GM12878 (cell line): Measurements from ENCODE around the gene DNAI2. TPM values are rescaled to one million over a fixed set of nuclear protein-coding genes. Genes with fewer than 3 reads are reported as not detected.
A peak's percentile ranks its signal among the peaks of the same experiment; 100 is the strongest.

Experiments
- ATAC-seq: fragments of 200-7000 bp; cut with Tn5 transposase; 3 replicates; pipeline ENCODE4 v1.9.1; 2020; ENCODE audit warnings: mild to moderate bottlenecking, moderate library complexity
- BruUV-seq: library from RNA; stranded (reverse); fragments of 400-500 nt; replicated peaks from 2 replicates; lab custom pipeline; 2021; lab: Mats Ljungman, UMichigan
- CTCF ChIA-PET: fragments of 300-600 bp; sonication (Branson Sonifier 250); formaldehyde crosslinking; extraction: SDS; loops from one replicate; lab custom pipeline; 2021; ENCODE audit warnings: inconsistent platforms; lab: Yijun Ruan, JAX
- POLR2A ChIA-PET: fragments of 350-600 bp; formaldehyde crosslinking; extraction: SDS; loops from one replicate; lab custom pipeline; 2021; ENCODE audit warnings: inconsistent platforms; lab: Charles Lee
- RAD21 ChIA-PET: fragments of 300-600 bp; sonication (Branson Sonifier 250); formaldehyde crosslinking; loops from one replicate; lab custom pipeline; 2023; ENCODE audit warnings: antibody characterized with exemption; ENCODE audit not compliant: unreplicated experiment; lab: Charles Lee
- SMC1A ChIA-PET: fragments of 300-600 bp; sonication (Branson Sonifier 250); formaldehyde crosslinking; loops from one replicate; lab custom pipeline; 2023; ENCODE audit not compliant: unreplicated experiment, uncharacterized antibody; lab: Charles Lee
- DNase-seq: peaks from one replicate; pipeline ENCODE4 v3.0.0-alpha.2; 2011; ENCODE audit warnings: low read depth, low spot score
- FAIRE-seq: peaks from 3 replicates; lab custom pipeline; 2011; peaks lifted over from hg19 to GRCh38; lab: Jason Lieb, UNC
- H2AFZ ChIP-seq: 2 replicates; pipeline ENCODE4 v1.6.0; 2011; ENCODE audit warnings: low read depth, low read length, control low read depth; ENCODE audit not compliant: control insufficient read depth
- H3K27ac ChIP-seq: 2 replicates; pipeline ENCODE4 v1.5.1; 2011; ENCODE audit warnings: control low read depth; ENCODE audit not compliant: control insufficient read depth, insufficient read depth
- H3K27me3 ChIP-seq, 2 experiments: replicated peaks in 1 of 2; 2 replicates each; pipeline versions ENCODE4 v1.6.0 to v1.6.1; 2011; ENCODE audit warnings: low read length in 1 of 2; ENCODE audit not compliant: control insufficient read depth in 2 of 2, insufficient read depth in 2 of 2
- H3K36me3 ChIP-seq, 2 experiments: 2 replicates each; pipeline ENCODE4 v1.5.1; 2011; ENCODE audit warnings: low read length in 1 of 2; ENCODE audit not compliant: control insufficient read depth in 2 of 2, insufficient read depth in 2 of 2
- H3K4me1 ChIP-seq: 2 replicates; pipeline ENCODE4 v1.6.1; 2011; ENCODE audit warnings: mild to moderate bottlenecking, low read length, moderate library complexity, mixed read lengths; ENCODE audit not compliant: control insufficient read depth, insufficient read depth
- H3K4me2 ChIP-seq: 2 replicates; pipeline ENCODE4 v1.6.0; 2011; ENCODE audit warnings: control low read depth; ENCODE audit not compliant: control insufficient read depth, insufficient read depth
- H3K4me3 ChIP-seq: fragments of 200-600 bp; sonication (generic); 2 replicates; pipeline ENCODE4 v1.5.1; 2016
- H3K79me2 ChIP-seq: 2 replicates; pipeline ENCODE4 v1.6.0; 2011; ENCODE audit warnings: low read length; ENCODE audit not compliant: control insufficient read depth, insufficient read depth
- H3K9ac ChIP-seq: 2 replicates; pipeline ENCODE4 v1.8.0; 2011; ENCODE audit warnings: low read length, control low read depth, mixed read lengths; ENCODE audit not compliant: control insufficient read depth, insufficient read depth
- H3K9me3 ChIP-seq: replicated peaks from 3 replicates; pipeline ENCODE4 v1.5.1; 2011; ENCODE audit warnings: mild to moderate bottlenecking, low read length; ENCODE audit not compliant: control insufficient read depth, insufficient read depth
- H4K20me1 ChIP-seq: 2 replicates; pipeline ENCODE4 v1.6.0; 2011; ENCODE audit not compliant: control insufficient read depth, insufficient read depth
- BHLHE40 ChIP-seq, 2 experiments: fragments of 450-650 bp in 1 of 2; IDR thresholded peaks; 2 replicates each; pipeline ENCODE4 v1.6.1; 2011 to 2017; ENCODE audit warnings: low read depth in 2 of 2, borderline replicate concordance in 1 of 2, improper control_type of control experiment in 1 of 2, low read length in 1 of 2, mild to moderate bottlenecking in 1 of 2
- CBX3 ChIP-seq: fragments of 200-600 bp; sonication (generic); IDR thresholded peaks from 2 replicates; pipeline ENCODE4 v1.6.1; 2016; ENCODE audit warnings: low read depth, borderline replicate concordance
- HDGF ChIP-seq: fragments of 450-650 bp; IDR thresholded peaks from 2 replicates; pipeline ENCODE4 v1.6.1; 2016; ENCODE audit warnings: antibody characterized with exemption
- NFIC ChIP-seq: IDR thresholded peaks from 2 replicates; pipeline ENCODE4 v1.6.1; 2012; ENCODE audit warnings: low read depth, mild to moderate bottlenecking, inconsistent platforms, low read length, moderate library complexity
- RAD51 ChIP-seq: fragments of 450-650 bp; IDR thresholded peaks from 2 replicates; pipeline ENCODE4 v1.6.1; 2016; ENCODE audit warnings: moderate library complexity, mild to moderate bottlenecking, inconsistent platforms
- YY1 ChIP-seq: IDR thresholded peaks from 2 replicates; pipeline ENCODE4 v1.6.1; 2011; ENCODE audit warnings: low read depth, mild to moderate bottlenecking, low read length
- ZZZ3 ChIP-seq: IDR thresholded peaks from 2 replicates; pipeline ENCODE4 v1.6.1; 2011; ENCODE audit warnings: low read depth; ENCODE audit not compliant: control insufficient read depth, insufficient read length
- WGBS: methylation state at CpG from one replicate; pipeline ENCODE4 v1.1.6; 2016; ENCODE audit warnings: low lambda C conversion rate; ENCODE audit not compliant: insufficient replicate concordance, insufficient coverage; ENCODE audit errors: missing lambda C conversion rate; 5-methylcytosine and 5-hydroxymethylcytosine counted together
- in situ Hi-C: fragments of 300-500 bp; cut with MboI; formaldehyde crosslinking; loops from 9 replicates; pipeline ENCODE4 v1.14.3; 2018; ENCODE audit warnings: mixed read lengths
- intact Hi-C: fragments of 100-400 bp; cut with micrococcal nuclease; formaldehyde crosslinking; loops from one replicate; pipeline ENCODE4 v1.14.2; 2022; ENCODE audit not compliant: unreplicated experiment
- polyA plus RNA-seq, 11 experiments: library from polyadenylated mRNA; depleted of rRNA in 4 of 11; unstranded in 6 of 11; stranded (reverse) in 5 of 11; fragments of >200 nt; fragmentation: Nextera tagmentation in 4 of 11; fragmentation: Illumina TruSeq in 1 of 11; extraction: Ambion mirVana in 4 of 11; extraction: Trizol in 1 of 11; gene quantifications; 1 replicate in 1 of 11; 2 replicates in 10 of 11; pipeline versions ENCODE4 v1.2.1 to v1.2.3, GENCODE V29; 2011 to 2016; ENCODE audit warnings: inconsistent platforms in 2 of 11, missing spikeins in 2 of 11, low read depth in 1 of 11
- total RNA-seq, 4 experiments: library from RNA; depleted of rRNA in 3 of 4; stranded (reverse); fragments of >200 nt in 3 of 4; fragmentation: Illumina TruSeq in 1 of 4; extraction: Trizol in 1 of 4; gene quantifications; 2 replicates each; pipeline versions ENCODE4 v1.2.1 to v1.2.3, GENCODE V29; 2013 to 2021
- TF ChIP-seq, protein P1 (sequence below), 3 experiments: IDR thresholded peaks in 2 of 3; conservative IDR thresholded peaks in 1 of 3; 2 replicates each; pipeline ENCODE4 v1.5.1; 2011; ENCODE audit warnings: low read depth in 3 of 3, low read length in 3 of 3, mild to moderate bottlenecking in 3 of 3, control low read depth in 2 of 3, moderate library complexity in 2 of 3, inconsistent platforms in 1 of 3, mixed read lengths in 1 of 3; ENCODE audit not compliant: control insufficient read depth in 2 of 3, insufficient read depth in 1 of 3; ENCODE audit errors: extremely low read depth in 1 of 3
- TF ChIP-seq, protein P2 (sequence below): fragments of 450-650 bp; IDR thresholded peaks from 2 replicates; pipeline ENCODE4 v1.6.1; 2017; ENCODE audit warnings: mild to moderate bottlenecking, moderate library complexity
- TF ChIP-seq, protein P3 (sequence below): fragments of 450-650 bp; IDR thresholded peaks from 2 replicates; pipeline ENCODE4 v1.6.1; 2016; ENCODE audit warnings: mild to moderate bottlenecking

Gene DNAI2
- total and polyA plus RNA-seq, 10 of the 15 experiments (the other 5 are each of a cell fraction or from before 2014, with no cell fraction given) = 0.04 to 1.8 (median 0.13) TPM

DNA sequence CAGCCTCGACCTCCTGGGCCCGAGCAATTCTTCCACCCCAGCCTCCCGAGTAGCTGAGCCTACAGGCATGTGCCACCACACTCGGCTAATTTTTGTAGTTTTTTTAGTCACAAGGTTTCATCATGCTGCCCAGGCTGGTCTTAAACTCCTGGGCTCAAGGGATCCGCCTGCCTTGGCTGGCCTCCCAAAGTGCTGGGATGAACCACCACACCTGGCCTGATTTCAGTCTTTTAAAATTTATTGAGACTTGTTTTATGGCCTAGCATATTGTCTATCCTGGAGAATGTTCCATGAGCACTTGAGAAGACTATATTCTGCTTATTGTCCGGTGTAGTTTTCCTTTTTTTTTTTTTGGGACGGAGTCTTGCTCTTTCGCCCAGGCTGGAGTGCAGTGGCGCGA, 18.5 kb downstream of the DNAI2 start (continued):
- TF ChIP-seq NFIC = no peak
- TF ChIP-seq, protein P1, sequence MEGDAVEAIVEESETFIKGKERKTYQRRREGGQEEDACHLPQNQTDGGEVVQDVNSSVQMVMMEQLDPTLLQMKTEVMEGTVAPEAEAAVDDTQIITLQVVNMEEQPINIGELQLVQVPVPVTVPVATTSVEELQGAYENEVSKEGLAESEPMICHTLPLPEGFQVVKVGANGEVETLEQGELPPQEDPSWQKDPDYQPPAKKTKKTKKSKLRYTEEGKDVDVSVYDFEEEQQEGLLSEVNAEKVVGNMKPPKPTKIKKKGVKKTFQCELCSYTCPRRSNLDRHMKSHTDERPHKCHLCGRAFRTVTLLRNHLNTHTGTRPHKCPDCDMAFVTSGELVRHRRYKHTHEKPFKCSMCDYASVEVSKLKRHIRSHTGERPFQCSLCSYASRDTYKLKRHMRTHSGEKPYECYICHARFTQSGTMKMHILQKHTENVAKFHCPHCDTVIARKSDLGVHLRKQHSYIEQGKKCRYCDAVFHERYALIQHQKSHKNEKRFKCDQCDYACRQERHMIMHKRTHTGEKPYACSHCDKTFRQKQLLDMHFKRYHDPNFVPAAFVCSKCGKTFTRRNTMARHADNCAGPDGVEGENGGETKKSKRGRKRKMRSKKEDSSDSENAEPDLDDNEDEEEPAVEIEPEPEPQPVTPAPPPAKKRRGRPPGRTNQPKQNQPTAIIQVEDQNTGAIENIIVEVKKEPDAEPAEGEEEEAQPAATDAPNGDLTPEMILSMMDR (IDR thresholded peaks at IDR 0.05 in 2 of 3, conservative IDR thresholded peaks at IDR 0.05 in 1 of 3; ENCODE audit: control insufficient read depth in 2 of 3, extremely low read depth in 1 of 3, insufficient read depth in 1 of 3, low read depth in 3 of 3, low read length in 3 of 3) = no peak
- TF ChIP-seq, all 136 proteins: peak for 0

GRCh38 chr17:74295625-74296547, 21.9 kb downstream of the DNAI2 start:
- DNase-seq (no peak), FAIRE-seq (no peak), ATAC-seq (peak; percentile 73)
- Histone ChIP-seq H3K4me3 (no peak overlapping the region), H4K20me1 (no peaks in the 10 kb centered on the region), H3K9me3 (no peaks in the 10 kb centered on the region), H3K79me2 (no peaks in the 10 kb centered on the region), H3K4me1 (no peaks in the 10 kb centered on the region), H2AFZ (no peak overlapping the region; the same call in 1 of the 2 replicates), H3K9ac (no peak overlapping the region), H3K27ac (no peak overlapping the region), H3K27me3 (no peaks in the 10 kb centered on the region), H3K4me2 (no peak overlapping the region; the same call in 1 of the 2 replicates), H3K36me3 (no peaks in the 10 kb centered on the region)
- TSS peak; percentile 41 for BruUV-seq
- ChIA-PET SMC1A (interaction anchor here (0.7 to 6.8 kb wide), 9 partner anchors 10 to 162 kb away, joined by 3 to 101 read pairs (median 3); partner anchors contain the start of genes DNAI2, GPR142 and TTYH2), RAD21 (interaction anchor here (0.8 to 7.9 kb wide), 8 partner anchors 11 to 235 kb away, joined by 3 to 102 read pairs (median 6); partner anchors contain the start of gene TTYH2), CTCF (interaction anchor here (0.5 to 8.5 kb wide), 23 partner anchors 10 to 1709 kb away, joined by 3 to 160 read pairs (median 7); partner anchors contain the start of genes CD300LB, RPL38 and TTYH2), POLR2A (interaction anchor here (0.7 to 1.7 kb wide), 6 partner anchors 11 to 233 kb away, joined by 3 to 7 read pairs (median 6); partner anchors contain the start of gene TTYH2)
- TF ChIP-seq HDGF = 0 out of 2 replicates have a peak, but pooled peaks have one; percentile 44
- TF ChIP-seq, protein P2, sequence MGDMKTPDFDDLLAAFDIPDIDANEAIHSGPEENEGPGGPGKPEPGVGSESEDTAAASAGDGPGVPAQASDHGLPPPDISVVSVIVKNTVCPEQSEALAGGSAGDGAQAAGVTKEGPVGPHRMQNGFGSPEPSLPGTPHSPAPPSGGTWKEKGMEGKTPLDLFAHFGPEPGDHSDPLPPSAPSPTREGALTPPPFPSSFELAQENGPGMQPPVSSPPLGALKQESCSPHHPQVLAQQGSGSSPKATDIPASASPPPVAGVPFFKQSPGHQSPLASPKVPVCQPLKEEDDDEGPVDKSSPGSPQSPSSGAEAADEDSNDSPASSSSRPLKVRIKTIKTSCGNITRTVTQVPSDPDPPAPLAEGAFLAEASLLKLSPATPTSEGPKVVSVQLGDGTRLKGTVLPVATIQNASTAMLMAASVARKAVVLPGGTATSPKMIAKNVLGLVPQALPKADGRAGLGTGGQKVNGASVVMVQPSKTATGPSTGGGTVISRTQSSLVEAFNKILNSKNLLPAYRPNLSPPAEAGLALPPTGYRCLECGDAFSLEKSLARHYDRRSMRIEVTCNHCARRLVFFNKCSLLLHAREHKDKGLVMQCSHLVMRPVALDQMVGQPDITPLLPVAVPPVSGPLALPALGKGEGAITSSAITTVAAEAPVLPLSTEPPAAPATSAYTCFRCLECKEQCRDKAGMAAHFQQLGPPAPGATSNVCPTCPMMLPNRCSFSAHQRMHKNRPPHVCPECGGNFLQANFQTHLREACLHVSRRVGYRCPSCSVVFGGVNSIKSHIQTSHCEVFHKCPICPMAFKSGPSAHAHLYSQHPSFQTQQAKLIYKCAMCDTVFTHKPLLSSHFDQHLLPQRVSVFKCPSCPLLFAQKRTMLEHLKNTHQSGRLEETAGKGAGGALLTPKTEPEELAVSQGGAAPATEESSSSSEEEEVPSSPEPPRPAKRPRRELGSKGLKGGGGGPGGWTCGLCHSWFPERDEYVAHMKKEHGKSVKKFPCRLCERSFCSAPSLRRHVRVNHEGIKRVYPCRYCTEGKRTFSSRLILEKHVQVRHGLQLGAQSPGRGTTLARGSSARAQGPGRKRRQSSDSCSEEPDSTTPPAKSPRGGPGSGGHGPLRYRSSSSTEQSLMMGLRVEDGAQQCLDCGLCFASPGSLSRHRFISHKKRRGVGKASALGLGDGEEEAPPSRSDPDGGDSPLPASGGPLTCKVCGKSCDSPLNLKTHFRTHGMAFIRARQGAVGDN = 0 out of 2 replicates have a peak, but pooled peaks have one; percentile 37
- peak; percentile 47; the same call in 1 of the 2 replicates for TF ChIP-seq RAD51
- TF ChIP-seq YY1 = no peak
- peak; percentile 42 to 58; a peak in 3 of 4 replicates for TF ChIP-seq BHLHE40 (IDR thresholded peaks at IDR 0.05; ENCODE audit: borderline replicate concordance in 1 of 2, low read depth in 2 of 2, low read length in 1 of 2)
- TF ChIP-seq CBX3 = no peak
- peak; percentile 53 for TF ChIP-seq ZZZ3
- TF ChIP-seq, protein P3, sequence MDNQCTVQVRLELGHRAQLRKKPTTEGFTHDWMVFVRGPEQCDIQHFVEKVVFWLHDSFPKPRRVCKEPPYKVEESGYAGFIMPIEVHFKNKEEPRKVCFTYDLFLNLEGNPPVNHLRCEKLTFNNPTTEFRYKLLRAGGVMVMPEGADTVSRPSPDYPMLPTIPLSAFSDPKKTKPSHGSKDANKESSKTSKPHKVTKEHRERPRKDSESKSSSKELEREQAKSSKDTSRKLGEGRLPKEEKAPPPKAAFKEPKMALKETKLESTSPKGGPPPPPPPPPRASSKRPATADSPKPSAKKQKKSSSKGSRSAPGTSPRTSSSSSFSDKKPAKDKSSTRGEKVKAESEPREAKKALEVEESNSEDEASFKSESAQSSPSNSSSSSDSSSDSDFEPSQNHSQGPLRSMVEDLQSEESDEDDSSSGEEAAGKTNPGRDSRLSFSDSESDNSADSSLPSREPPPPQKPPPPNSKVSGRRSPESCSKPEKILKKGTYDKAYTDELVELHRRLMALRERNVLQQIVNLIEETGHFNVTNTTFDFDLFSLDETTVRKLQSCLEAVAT = 0 out of 2 replicates have a peak, but pooled peaks have one; percentile 2
- intact Hi-C loops = loop anchor here (1.0 kb wide), 1 partner anchor 86 kb away; no protein-coding TSS in a partner anchor
- 34% methylated on average over 10 of the region's 10 CpGs for WGBS
- in situ Hi-C loops = loop anchor here (25.0 kb wide), 1 partner anchor 1884 kb away; no protein-coding TSS in a partner anchor
